ENCODE measurements around the gene AP3S2. TPM values are rescaled to one million over a fixed set of nuclear protein-coding genes. Genes with fewer than 3 reads are reported as not detected.
"Not testable (repeated sequence)": the region's sequence is repeated elsewhere in the genome, so short reads cannot be mapped to it uniquely, and the experiment has no call there.

AP3S2 gene
- total RNA-seq, 4 donors from 2014 or later: 13.2 to 106 (median 63.5) TPM

GRCh38 chr15:89790661-89791060, 103.1 kb downstream of the AP3S2 start:
- no peak for DNase-seq
- peak overlapping the region in 1 of 4 donors; percentile 12 for H3K27ac ChIP-seq
- H3K36me3 ChIP-seq: peaks cover 0 to 57% (median 3%) of the 10 kb centered on the region in 3 donors
- no peaks in the 10 kb centered on the region for H3K27me3 ChIP-seq
- H3K4me1 ChIP-seq: peaks cover 0 to 8% (median 0%) of the 10 kb centered on the region in 4 donors
- H3K9me3 ChIP-seq: no peaks in the 10 kb centered on the region
- H3K4me3 ChIP-seq: no peak overlapping the region
- TF ChIP-seq POLR2A (IDR thresholded peaks at IDR 0.05): no peak
- no peak for TF ChIP-seq CTCF (IDR thresholded peaks at IDR 0.05)

GRCh38 chr15:89790206-89790605, 103.6 kb downstream of the AP3S2 start:
- no peak overlapping the region for H3K4me3 ChIP-seq
- DNase-seq: no peak
- H3K27ac ChIP-seq: peak overlapping the region in 1 of 4 donors; percentile 12
- no peaks in the 10 kb centered on the region for H3K27me3 ChIP-seq
- peaks cover 0 to 57% (median 3%) of the 10 kb centered on the region in 3 donors for H3K36me3 ChIP-seq
- TF ChIP-seq CTCF (IDR thresholded peaks at IDR 0.05): no peak
- no peak for TF ChIP-seq POLR2A (IDR thresholded peaks at IDR 0.05)
- H3K9me3 ChIP-seq: no peaks in the 10 kb centered on the region
- H3K4me1 ChIP-seq: peaks cover 0 to 6% (median 0%) of the 10 kb centered on the region in 4 donors

GRCh38 chr15:89788585-89788984, 105.2 kb downstream of the AP3S2 start:
- not testable (repeated sequence) for H3K27me3 ChIP-seq, H3K9me3 ChIP-seq, H3K27ac ChIP-seq, H3K4me3 ChIP-seq, DNase-seq
- Histone ChIP-seq H3K4me1 (peaks cover 0 to 19% (median 0%) of the 10 kb centered on the region in 4 donors), H3K36me3 (peaks cover 0 to 49% (median 3%) of the 10 kb centered on the region in 3 donors)

GRCh38 chr15:89787944-89788343, 105.8 kb downstream of the AP3S2 start:
- H3K4me3 ChIP-seq: no peak overlapping the region
- H3K27ac ChIP-seq: no peak overlapping the region
- peaks cover 0 to 46% (median 2%) of the 10 kb centered on the region in 3 donors for H3K36me3 ChIP-seq
- H3K4me1 ChIP-seq: peaks cover 0 to 25% (median 0%) of the 10 kb centered on the region in 4 donors
- TF ChIP-seq CTCF (IDR thresholded peaks at IDR 0.05) (no peak), POLR2A (IDR thresholded peaks at IDR 0.05) (no peak)
- no peaks in the 10 kb centered on the region for H3K9me3 ChIP-seq
- H3K27me3 ChIP-seq: no peaks in the 10 kb centered on the region
- no peak for DNase-seq

- H3K9me3 ChIP-seq: no peaks in the 10 kb centered on the region
- DNase-seq: no peak
- H3K4me1 ChIP-seq: peaks cover 0 to 44% (median 3%) of the 10 kb centered on the region in 4 donors
- H3K4me3 ChIP-seq: no peak overlapping the region
- TF ChIP-seq POLR2A (IDR thresholded peaks at IDR 0.05) (no peak), CTCF (IDR thresholded peaks at IDR 0.05) (no peak)
- H3K36me3 ChIP-seq: peaks cover 0 to 27% (median 0%) of the 10 kb centered on the region in 3 donors
- peak overlapping the region in 3 of 4 donors; percentile 18 to 97 (median 91) for H3K27ac ChIP-seq
- H3K27me3 ChIP-seq: no peaks in the 10 kb centered on the region
Observed at GRCh38 chr15:89785774-89786140, 108.0 kb downstream of the AP3S2 start.

GRCh38 chr15:89785064-89785773, 108.6 kb downstream of the AP3S2 start:
- Histone ChIP-seq H3K36me3 (peaks cover 0 to 22% (median 0%) of the 10 kb centered on the region in 3 donors), H3K27me3 (no peaks in the 10 kb centered on the region), H3K9me3 (no peaks in the 10 kb centered on the region), H3K4me1 (peaks cover 0 to 47% (median 3%) of the 10 kb centered on the region in 4 donors), H3K27ac (peak overlapping the region in 3 of 4 donors; percentile 68 to 97 (median 91)), H3K4me3 (no peak overlapping the region)
- peak in 1 of 2 donors; percentile 67 for TF ChIP-seq POLR2A (IDR thresholded peaks at IDR 0.05)
- no peak for TF ChIP-seq CTCF (IDR thresholded peaks at IDR 0.05)
- peak in 2 of 3 donors; percentile 80 to 89 for DNase-seq

Measured in Peyer's patch (tissue), 4 donors.